ENCODE results near the gene AKAP3. TPM values are rescaled to one million over a fixed set of nuclear protein-coding genes. Genes with fewer than 3 reads are reported as not detected.

The AKAP3 gene
- total and polyA plus RNA-seq, 4 experiments from 2014 or later: 0.60 to 6.2 (median 3.3) TPM

- Mint-ChIP-seq H3K27ac (no peak overlapping the region), H3K4me3 (no peak overlapping the region), H3K4me1 (peaks cover 40 to 49% (median 45%) of the 10 kb centered on the region in 4 donors), H3K36me3 (peaks cover 24 to 50% of the 10 kb centered on the region in 2 donors), H3K9me3 (no peaks in the 10 kb centered on the region), H3K27me3 (no peaks in the 10 kb centered on the region)
- Histone ChIP-seq H3K27ac (ENCODE audit: low read depth, low read length) (no peak overlapping the region), H3K36me3 (ENCODE audit: insufficient read depth, low read length) (peaks cover 36% of the 10 kb centered on the region), H3K4me1 (ENCODE audit: insufficient read depth, low read length) (peaks cover 20% of the 10 kb centered on the region), H3K9me3 (ENCODE audit: control insufficient read depth in 1 of 2, low read length in 2 of 2) (no peaks in the 10 kb centered on the region), H3K27me3 (ENCODE audit: insufficient read depth, low read length) (no peaks in the 10 kb centered on the region), H3K4me3 (ENCODE audit: low read length in 2 of 2) (no peak overlapping the region)
- POLR2A ChIA-PET (ENCODE audit: partially characterized antibody): no interaction called here
- CTCF ChIA-PET (ENCODE audit: partially characterized antibody): interaction anchor here (1.0 kb wide), 1 partner anchor 48 kb away, joined by 3 read pairs; no protein-coding TSS in a partner anchor
- DNase-seq: no peak
- intact Hi-C loops (cut with micrococcal nuclease): no loop called here
Measured at GRCh38 chr12:4653691-4654090, 4.8 kb upstream of the AKAP3 start.

GRCh38 chr12:4653257-4653656 lies 4.4 kb upstream of the AKAP3 start:
- no peaks in the 10 kb centered on the region for H3K27me3 Mint-ChIP-seq
- Histone ChIP-seq H3K27me3 (ENCODE audit: insufficient read depth, low read length) (no peaks in the 10 kb centered on the region), H3K4me1 (ENCODE audit: insufficient read depth, low read length) (peaks cover 22% of the 10 kb centered on the region), H3K9me3 (ENCODE audit: control insufficient read depth in 1 of 2, low read length in 2 of 2) (no peaks in the 10 kb centered on the region), H3K27ac (ENCODE audit: low read depth, low read length) (no peak overlapping the region), H3K4me3 (ENCODE audit: low read length in 2 of 2) (no peak overlapping the region), H3K36me3 (ENCODE audit: insufficient read depth, low read length) (peaks cover 34% of the 10 kb centered on the region)
- H3K4me1 Mint-ChIP-seq: peaks cover 41 to 54% (median 47%) of the 10 kb centered on the region in 4 donors
- ChIA-PET CTCF (ENCODE audit: partially characterized antibody) (no interaction called here), POLR2A (ENCODE audit: partially characterized antibody) (no interaction called here)
- H3K36me3 Mint-ChIP-seq: peaks cover 24 to 50% of the 10 kb centered on the region in 2 donors
- intact Hi-C loops (cut with micrococcal nuclease): no loop called here
- no peak for DNase-seq
- H3K9me3 Mint-ChIP-seq: no peaks in the 10 kb centered on the region
- H3K27ac Mint-ChIP-seq: no peak overlapping the region
- H3K4me3 Mint-ChIP-seq: no peak overlapping the region

- H3K4me3 ChIP-seq (ENCODE audit: low read length in 2 of 2): peak overlapping the region; percentile 61 to 94
- CTCF ChIA-PET (ENCODE audit: partially characterized antibody): interaction anchor here (1.0 kb wide), 2 partner anchors 45 to 208 kb away, joined by 4 to 5 read pairs; no protein-coding TSS in a partner anchor
Measured at GRCh38 chr12:4649358-4649661, 459 bp upstream of the AKAP3 start.

DNA sequence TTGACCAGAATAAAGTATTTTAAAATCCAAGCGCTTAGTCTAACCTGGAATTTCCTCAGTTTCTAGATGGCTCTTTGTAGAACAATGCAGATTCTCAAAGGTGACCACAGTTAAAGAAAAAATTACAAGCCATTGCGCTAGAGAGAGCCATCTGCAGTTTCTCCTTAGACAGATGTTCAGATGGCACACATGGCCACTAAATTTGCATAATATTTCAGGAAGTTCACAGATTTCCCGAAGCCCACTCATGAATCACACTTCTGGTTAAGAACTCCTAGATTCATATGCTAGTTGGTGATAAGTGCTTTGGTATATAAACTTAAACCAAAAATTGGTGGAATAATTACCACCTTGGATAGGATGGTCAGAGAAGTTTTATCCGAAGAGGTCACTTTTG lies 749 bp downstream of the AKAP3 start:
- peaks cover 33 to 51% (median 40%) of the 10 kb centered on the region in 4 donors for H3K4me1 Mint-ChIP-seq
- no peak for DNase-seq
- intact Hi-C loops (cut with micrococcal nuclease): loop anchor here (2.0 to 5.0 kb wide), 2 partner anchors 295 to 776 kb away; partner anchors contain the start of gene PARP11
- Histone ChIP-seq H3K4me3 (ENCODE audit: low read length in 2 of 2) (peak overlapping the region; percentile 61 to 94), H3K27me3 (ENCODE audit: insufficient read depth, low read length) (no peaks in the 10 kb centered on the region), H3K36me3 (ENCODE audit: insufficient read depth, low read length) (no peaks in the 10 kb centered on the region), H3K9me3 (ENCODE audit: control insufficient read depth in 1 of 2, low read length in 2 of 2) (no peaks in the 10 kb centered on the region), H3K27ac (ENCODE audit: low read depth, low read length) (peak overlapping the region; percentile 66), H3K4me1 (ENCODE audit: insufficient read depth, low read length) (peaks cover 25% of the 10 kb centered on the region)
- POLR2A ChIA-PET (ENCODE audit: partially characterized antibody): interaction anchor here (0.8 to 1.6 kb wide), 5 partner anchors 8 to 896 kb away, joined by 3 to 7 read pairs (median 6); partner anchors contain the start of genes CRACR2A and RAD51AP1
- H3K36me3 Mint-ChIP-seq: peaks cover 0 to 12% of the 10 kb centered on the region in 2 donors
- CTCF ChIA-PET (ENCODE audit: partially characterized antibody): interaction anchor here (0.9 to 1.0 kb wide), 2 partner anchors 44 to 209 kb away, joined by 3 to 5 read pairs; no protein-coding TSS in a partner anchor
- no peaks in the 10 kb centered on the region for H3K27me3 Mint-ChIP-seq
- H3K9me3 Mint-ChIP-seq: no peaks in the 10 kb centered on the region
- H3K4me3 Mint-ChIP-seq: peak overlapping the region; percentile 92 to 99 (median 96)
- H3K27ac Mint-ChIP-seq: peak overlapping the region; percentile 87 to 98 (median 94)

More at GRCh38 chr12:4649358-4649661, 459 bp upstream of the AKAP3 start:
- Mint-ChIP-seq H3K4me1 (peaks cover 40 to 61% (median 49%) of the 10 kb centered on the region in 4 donors), H3K27me3 (no peaks in the 10 kb centered on the region), H3K9me3 (no peaks in the 10 kb centered on the region), H3K36me3 (peaks cover 0 to 20% of the 10 kb centered on the region in 2 donors), H3K27ac (peak overlapping the region; percentile 87 to 98 (median 94)), H3K4me3 (peak overlapping the region; percentile 92 to 99 (median 96))
- Histone ChIP-seq H3K9me3 (ENCODE audit: control insufficient read depth in 1 of 2, low read length in 2 of 2) (no peaks in the 10 kb centered on the region), H3K4me1 (ENCODE audit: insufficient read depth, low read length) (peaks cover 29% of the 10 kb centered on the region), H3K36me3 (ENCODE audit: insufficient read depth, low read length) (peaks cover 8% of the 10 kb centered on the region), H3K27ac (ENCODE audit: low read depth, low read length) (peak overlapping the region; percentile 66), H3K27me3 (ENCODE audit: insufficient read depth, low read length) (no peaks in the 10 kb centered on the region)
- no peak for DNase-seq
- intact Hi-C loops (cut with micrococcal nuclease): loop anchor here (1.0 to 5.0 kb wide), 4 partner anchors 45 to 777 kb away; partner anchors contain the start of genes PARP11 and RAD51AP1
- POLR2A ChIA-PET (ENCODE audit: partially characterized antibody): interaction anchor here (0.6 to 1.6 kb wide), 9 partner anchors 9 to 1776 kb away, joined by 3 to 7 read pairs (median 4); partner anchors contain the start of genes RAD51AP1 and TIGAR

DNA sequence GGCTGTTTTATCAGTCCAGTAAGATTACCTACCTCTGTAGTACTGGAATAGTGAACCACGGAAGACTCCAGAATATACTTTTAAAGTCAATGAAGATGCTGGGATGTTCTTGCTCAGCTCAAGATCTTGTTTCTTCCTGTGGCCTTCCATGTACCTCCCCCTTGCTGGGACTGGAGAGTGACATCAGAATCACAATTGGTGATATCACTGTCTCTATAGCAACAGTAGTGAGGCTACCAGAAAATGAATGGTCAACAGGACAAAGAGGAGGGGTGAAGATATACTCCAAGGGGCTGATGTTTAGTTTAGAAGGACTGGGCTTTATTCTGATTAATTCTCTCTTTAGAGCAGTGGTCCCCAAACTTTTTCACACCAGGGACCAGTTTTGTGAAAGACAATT lies 3.8 kb downstream of the AKAP3 start:
- CTCF ChIA-PET (ENCODE audit: partially characterized antibody): no interaction called here

GRCh38 chr12:4643747-4644146 lies 5.1 kb downstream of the AKAP3 start:
- no peaks in the 10 kb centered on the region for H3K9me3 Mint-ChIP-seq
- ChIA-PET POLR2A (ENCODE audit: partially characterized antibody) (no interaction called here), CTCF (ENCODE audit: partially characterized antibody) (interaction anchor here (1.6 kb wide), 1 partner anchor 21 kb away, joined by 3 read pairs; no protein-coding TSS in a partner anchor)
- no peaks in the 10 kb centered on the region for H3K27me3 ChIP-seq (ENCODE audit: insufficient read depth, low read length)
- H3K27ac ChIP-seq (ENCODE audit: low read depth, low read length): no peak overlapping the region
- peaks cover 3 to 4% of the 10 kb centered on the region in 2 donors for H3K27me3 Mint-ChIP-seq
- H3K4me3 Mint-ChIP-seq: no peak overlapping the region
- intact Hi-C loops (cut with micrococcal nuclease): no loop called here
- DNase-seq: no peak
- H3K4me1 ChIP-seq (ENCODE audit: insufficient read depth, low read length): peaks cover 8% of the 10 kb centered on the region
- H3K4me3 ChIP-seq (ENCODE audit: low read length in 2 of 2): no peak overlapping the region
- no peaks in the 10 kb centered on the region for H3K9me3 ChIP-seq (ENCODE audit: control insufficient read depth in 1 of 2, low read length in 2 of 2)
- peaks cover 0 to 3% of the 10 kb centered on the region in 2 donors for H3K36me3 Mint-ChIP-seq
- no peak overlapping the region for H3K27ac Mint-ChIP-seq
- H3K4me1 Mint-ChIP-seq: peaks cover 2 to 13% (median 6%) of the 10 kb centered on the region in 4 donors
- H3K36me3 ChIP-seq (ENCODE audit: insufficient read depth, low read length): no peaks in the 10 kb centered on the region

More for the DNA sequence above, 3.8 kb downstream of the AKAP3 start:
- H3K9me3 ChIP-seq (ENCODE audit: control insufficient read depth in 1 of 2, low read length in 2 of 2): no peaks in the 10 kb centered on the region
- no peaks in the 10 kb centered on the region for H3K27me3 ChIP-seq (ENCODE audit: insufficient read depth, low read length)
- H3K4me3 ChIP-seq (ENCODE audit: low read length in 2 of 2): no peak overlapping the region
- no peaks in the 10 kb centered on the region for H3K9me3 Mint-ChIP-seq
- H3K27me3 Mint-ChIP-seq: peaks cover 0 to 4% of the 10 kb centered on the region in 2 donors
- no peak overlapping the region for H3K27ac Mint-ChIP-seq
- no peak overlapping the region for H3K4me3 Mint-ChIP-seq
- POLR2A ChIA-PET (ENCODE audit: partially characterized antibody): no interaction called here
- no peak overlapping the region for H3K27ac ChIP-seq (ENCODE audit: low read depth, low read length)
- H3K36me3 ChIP-seq (ENCODE audit: insufficient read depth, low read length): no peaks in the 10 kb centered on the region
- intact Hi-C loops (cut with micrococcal nuclease): loop anchor here (5.0 kb wide), 1 partner anchor 773 kb away; the partner anchor contains the start of gene PARP11
- H3K4me1 ChIP-seq (ENCODE audit: insufficient read depth, low read length): peaks cover 16% of the 10 kb centered on the region
- H3K4me1 Mint-ChIP-seq: peaks cover 13 to 26% (median 17%) of the 10 kb centered on the region in 4 donors
- DNase-seq: no peak
- peaks cover 0 to 12% of the 10 kb centered on the region in 2 donors for H3K36me3 Mint-ChIP-seq

DNA sequence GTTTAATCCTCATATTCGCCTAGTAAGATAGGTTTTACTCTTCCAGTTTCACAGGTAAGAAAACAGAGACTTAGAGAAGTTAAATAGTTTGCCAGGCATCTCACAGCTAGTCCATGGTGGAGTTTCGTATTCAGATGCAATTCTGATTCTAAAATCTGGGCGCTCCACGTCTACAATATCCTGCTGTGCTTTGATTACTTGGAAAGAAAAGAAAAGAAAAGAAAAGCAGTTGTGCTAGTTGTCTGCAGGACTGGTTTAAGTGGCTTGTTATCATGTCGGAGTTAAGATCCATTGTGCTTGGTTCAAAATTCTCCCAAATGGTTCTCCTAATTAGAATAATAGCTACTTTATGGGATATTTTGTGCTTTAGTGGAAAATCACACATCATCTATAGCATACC lies 18.6 kb downstream of the AKAP3 start:
- Mint-ChIP-seq H3K27ac (no peak overlapping the region), H3K4me3 (no peak overlapping the region), H3K4me1 (no peaks in the 10 kb centered on the region), H3K36me3 (peaks cover 0 to 8% of the 10 kb centered on the region in 2 donors), H3K27me3 (peaks cover 2 to 8% of the 10 kb centered on the region in 2 donors), H3K9me3 (peaks cover 0 to 5% (median 0%) of the 10 kb centered on the region in 8 donors)
- H3K4me3 ChIP-seq (ENCODE audit: low read length in 2 of 2): no peak overlapping the region
- intact Hi-C loops (cut with micrococcal nuclease): no loop called here
- no peaks in the 10 kb centered on the region for H3K27me3 ChIP-seq (ENCODE audit: insufficient read depth, low read length)
- no peak for DNase-seq
- no peaks in the 10 kb centered on the region for H3K36me3 ChIP-seq (ENCODE audit: insufficient read depth, low read length)
- CTCF ChIA-PET (ENCODE audit: partially characterized antibody): interaction anchor here (1.1 kb wide), 1 partner anchor 25 kb away, joined by 3 read pairs; no protein-coding TSS in a partner anchor
- H3K9me3 ChIP-seq (ENCODE audit: control insufficient read depth in 1 of 2, low read length in 2 of 2): no peaks in the 10 kb centered on the region
- H3K4me1 ChIP-seq (ENCODE audit: insufficient read depth, low read length): no peaks in the 10 kb centered on the region
- POLR2A ChIA-PET (ENCODE audit: partially characterized antibody): no interaction called here
- H3K27ac ChIP-seq (ENCODE audit: low read depth, low read length): no peak overlapping the region
